Parathyroid adenoma (tissue), 2 donors: ENCODE measurements around the gene ASB4.

ENCODE experiments used
- H2AFZ ChIP-seq: fragments of 300-600 bp; sonication (generic); one replicate; pipeline ENCODE4 v1.7.0; 2017; ENCODE audit warnings: antibody characterized with exemption, mild to moderate bottlenecking
- H3K27ac ChIP-seq: fragments of 300-600 bp; sonication (generic); one replicate; pipeline ENCODE4 v1.7.0; 2017
- H3K27me3 ChIP-seq: fragments of 300-600 bp; sonication (generic); one replicate; pipeline ENCODE4 v1.7.0; 2017; ENCODE audit warnings: low read length; ENCODE audit not compliant: control insufficient read depth, insufficient read depth
- H3K36me3 ChIP-seq: fragments of 300-600 bp; sonication (generic); one replicate; pipeline ENCODE4 v1.7.0; 2017; ENCODE audit warnings: low read length; ENCODE audit not compliant: control insufficient read depth, insufficient read depth
- H3K4me1 ChIP-seq: fragments of 300-600 bp; sonication (generic); one replicate; pipeline ENCODE4 v1.7.0; 2017; ENCODE audit warnings: control low read depth
- H3K4me2 ChIP-seq: fragments of 300-600 bp; sonication (generic); one replicate; pipeline ENCODE4 v1.7.0; 2017; ENCODE audit warnings: low read length
- H3K4me3 ChIP-seq: fragments of 300-600 bp; sonication (generic); one replicate; pipeline ENCODE4 v1.7.0; 2017; ENCODE audit warnings: low read depth, low read length
- H3K79me2 ChIP-seq: fragments of 300-600 bp; sonication (generic); one replicate; pipeline ENCODE4 v1.7.0; 2017; ENCODE audit warnings: control low read depth
- H3K9ac ChIP-seq: fragments of 300-600 bp; sonication (generic); one replicate; pipeline ENCODE4 v1.7.0; 2017; ENCODE audit warnings: mild to moderate bottlenecking
- H3K9me3 ChIP-seq: fragments of 300-600 bp; sonication (generic); one replicate; pipeline ENCODE4 v1.7.0; 2017; ENCODE audit warnings: low read length; ENCODE audit not compliant: control insufficient read depth
- CTCF ChIP-seq: fragments of 300-600 bp; sonication (generic); IDR thresholded peaks from one replicate; pipeline ENCODE4 v1.7.0; 2017; ENCODE audit warnings: antibody characterized with exemption, mild to moderate bottlenecking
- donor health status: primary hyperparathyroidism.

The ASB4 gene

DNA sequence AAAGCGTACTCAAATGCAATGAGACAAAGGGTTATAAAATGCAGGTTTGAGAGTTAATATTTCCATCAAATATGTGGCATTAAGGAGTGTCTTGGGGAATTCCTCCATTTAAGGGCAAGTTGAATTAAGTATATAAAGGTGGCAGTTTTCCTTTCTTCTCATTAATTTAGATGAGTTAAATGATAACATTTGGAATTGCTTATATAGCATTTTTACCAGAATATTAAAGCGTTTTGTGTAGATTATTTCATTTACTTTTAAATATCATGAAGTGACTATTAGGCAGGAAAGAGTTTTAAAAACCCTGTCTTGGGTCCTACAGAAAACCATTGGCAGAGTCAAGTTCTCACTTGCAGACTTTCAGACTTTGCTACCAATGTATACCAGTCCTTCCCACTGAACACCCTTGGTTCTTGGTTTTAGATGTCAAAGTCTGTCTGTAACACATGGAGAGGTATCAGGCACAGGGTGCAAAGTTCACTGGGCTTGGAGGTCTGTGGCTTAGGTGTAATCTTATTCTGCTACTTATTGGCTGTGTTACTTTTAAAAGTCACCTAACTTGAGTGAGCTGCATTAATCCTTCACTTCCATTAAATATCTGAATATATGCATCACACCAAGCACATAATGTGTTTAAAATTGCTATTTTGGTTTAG, 51.0 kb downstream of the ASB4 start:
- H3K27me3 ChIP-seq = no peaks in the 10 kb centered on the region
- H3K9ac ChIP-seq = no peak overlapping the region
- no peaks in the 10 kb centered on the region for H3K4me1 ChIP-seq
- no peak for TF ChIP-seq CTCF
- H3K27ac ChIP-seq = no peak overlapping the region
- no peaks in the 10 kb centered on the region for H3K9me3 ChIP-seq
- no peak overlapping the region for H3K4me2 ChIP-seq
- no peak overlapping the region for H3K4me3 ChIP-seq
- no peaks in the 10 kb centered on the region for H3K36me3 ChIP-seq
- no peak overlapping the region for H2AFZ ChIP-seq
- no peaks in the 10 kb centered on the region for H3K79me2 ChIP-seq

DNA sequence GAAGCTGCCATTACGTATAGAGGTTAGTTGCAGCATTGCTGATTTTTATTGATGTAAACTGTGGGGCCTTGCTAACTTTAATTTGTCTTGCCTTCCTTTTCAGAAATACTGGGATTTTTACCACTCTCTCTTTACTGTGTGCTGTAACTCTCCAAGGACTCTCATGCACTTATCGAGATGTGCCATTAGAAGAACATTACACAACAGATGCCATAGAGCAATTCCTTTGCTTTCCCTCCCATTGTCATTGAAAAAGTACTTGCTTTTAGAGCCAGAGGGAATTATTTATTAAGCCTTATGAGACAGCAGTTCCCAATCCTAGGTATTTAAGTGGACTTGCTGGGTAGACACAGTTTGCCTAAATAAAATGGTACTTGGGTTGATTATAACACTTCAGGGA, 51.7 kb downstream of the ASB4 start:
- Histone ChIP-seq H3K4me1 (no peaks in the 10 kb centered on the region), H2AFZ (no peak overlapping the region), H3K27me3 (no peaks in the 10 kb centered on the region), H3K9me3 (no peaks in the 10 kb centered on the region), H3K27ac (no peak overlapping the region), H3K36me3 (no peaks in the 10 kb centered on the region), H3K4me3 (no peak overlapping the region), H3K4me2 (no peak overlapping the region), H3K9ac (no peak overlapping the region), H3K79me2 (no peaks in the 10 kb centered on the region)
- no peak for TF ChIP-seq CTCF

GRCh38 chr7:95539426-95539825, 53.7 kb downstream of the ASB4 start:
- no peaks in the 10 kb centered on the region for H3K27me3 ChIP-seq
- no peak for TF ChIP-seq CTCF
- H3K9me3 ChIP-seq = no peaks in the 10 kb centered on the region
- no peaks in the 10 kb centered on the region for H3K36me3 ChIP-seq
- no peak overlapping the region for H3K4me2 ChIP-seq
- no peaks in the 10 kb centered on the region for H3K4me1 ChIP-seq
- no peak overlapping the region for H2AFZ ChIP-seq
- no peaks in the 10 kb centered on the region for H3K79me2 ChIP-seq
- no peak overlapping the region for H3K9ac ChIP-seq
- no peak overlapping the region for H3K4me3 ChIP-seq
- H3K27ac ChIP-seq = no peak overlapping the region

- Histone ChIP-seq H3K4me3 (no peak overlapping the region), H3K27me3 (no peaks in the 10 kb centered on the region), H3K9me3 (no peaks in the 10 kb centered on the region), H3K4me1 (peaks cover 1% of the 10 kb centered on the region), H2AFZ (no peak overlapping the region), H3K9ac (no peak overlapping the region), H3K79me2 (no peaks in the 10 kb centered on the region), H3K4me2 (no peak overlapping the region), H3K36me3 (no peaks in the 10 kb centered on the region), H3K27ac (no peak overlapping the region)
- TF ChIP-seq CTCF = no peak
These were observed 54.6 kb downstream of the ASB4 start for GRCh38 chr7:95540366-95540765.

DNA sequence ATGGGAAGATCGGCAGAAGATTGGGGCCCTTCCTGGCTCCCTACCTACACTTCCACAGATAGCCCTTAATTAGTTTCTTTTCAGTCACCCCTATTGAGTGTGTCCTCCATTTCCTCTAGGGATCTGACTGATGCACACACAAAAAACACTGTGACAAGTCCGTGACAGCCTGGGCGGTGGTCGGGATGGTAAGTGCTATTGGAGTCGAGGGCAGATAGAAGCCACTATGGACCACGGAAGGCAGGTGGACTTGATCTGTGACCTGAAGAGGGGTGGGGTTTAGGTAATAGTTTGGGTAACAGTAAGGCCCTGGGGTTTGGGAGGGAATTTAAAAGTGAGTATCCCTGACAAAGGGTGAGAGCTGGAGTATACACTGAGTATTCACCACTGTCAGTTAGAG, 57.6 kb downstream of the ASB4 start:
- no peak for TF ChIP-seq CTCF
- no peaks in the 10 kb centered on the region for H3K36me3 ChIP-seq
- H3K4me3 ChIP-seq = no peak overlapping the region
- H3K9me3 ChIP-seq = no peaks in the 10 kb centered on the region
- no peak overlapping the region for H3K4me2 ChIP-seq
- no peak overlapping the region for H3K9ac ChIP-seq
- H3K4me1 ChIP-seq = peaks cover 19% of the 10 kb centered on the region
- no peaks in the 10 kb centered on the region for H3K27me3 ChIP-seq
- H2AFZ ChIP-seq = no peak overlapping the region
- H3K27ac ChIP-seq = no peak overlapping the region
- H3K79me2 ChIP-seq = no peaks in the 10 kb centered on the region
